Endothelial cell of umbilical vein (primary cell): Measurements from ENCODE around the gene ZNF519.
"Not testable (repeated sequence)": the region's sequence is repeated elsewhere in the genome, so short reads cannot be mapped to it uniquely, and the experiment has no call there.

Experiments
- JUN ChIP-seq: IDR thresholded peaks from 2 replicates; pipeline ENCODE4 v1.6.1; 2011; ENCODE audit warnings: borderline replicate concordance, low read depth; ENCODE audit not compliant: insufficient read length, insufficient read depth
- POLR2A ChIP-seq: IDR thresholded peaks from 2 replicates; pipeline ENCODE4 v1.6.1; 2012; ENCODE audit warnings: low read depth, mild to moderate bottlenecking, control low read depth, low read length
- TF ChIP-seq, protein P1 (sequence below), 2 donors: IDR thresholded peaks; 1 replicate in 1 of 2; 2 replicates in 1 of 2; pipeline ENCODE4 v1.5.1; 2011; ENCODE audit warnings: low read length in 2 of 2, mild to moderate bottlenecking in 2 of 2, moderate library complexity in 2 of 2, control low read depth in 1 of 2, inconsistent platforms in 1 of 2, low read depth in 1 of 2; ENCODE audit not compliant: insufficient read depth in 1 of 2; ENCODE audit errors: extremely low read depth in 1 of 2

DNA sequence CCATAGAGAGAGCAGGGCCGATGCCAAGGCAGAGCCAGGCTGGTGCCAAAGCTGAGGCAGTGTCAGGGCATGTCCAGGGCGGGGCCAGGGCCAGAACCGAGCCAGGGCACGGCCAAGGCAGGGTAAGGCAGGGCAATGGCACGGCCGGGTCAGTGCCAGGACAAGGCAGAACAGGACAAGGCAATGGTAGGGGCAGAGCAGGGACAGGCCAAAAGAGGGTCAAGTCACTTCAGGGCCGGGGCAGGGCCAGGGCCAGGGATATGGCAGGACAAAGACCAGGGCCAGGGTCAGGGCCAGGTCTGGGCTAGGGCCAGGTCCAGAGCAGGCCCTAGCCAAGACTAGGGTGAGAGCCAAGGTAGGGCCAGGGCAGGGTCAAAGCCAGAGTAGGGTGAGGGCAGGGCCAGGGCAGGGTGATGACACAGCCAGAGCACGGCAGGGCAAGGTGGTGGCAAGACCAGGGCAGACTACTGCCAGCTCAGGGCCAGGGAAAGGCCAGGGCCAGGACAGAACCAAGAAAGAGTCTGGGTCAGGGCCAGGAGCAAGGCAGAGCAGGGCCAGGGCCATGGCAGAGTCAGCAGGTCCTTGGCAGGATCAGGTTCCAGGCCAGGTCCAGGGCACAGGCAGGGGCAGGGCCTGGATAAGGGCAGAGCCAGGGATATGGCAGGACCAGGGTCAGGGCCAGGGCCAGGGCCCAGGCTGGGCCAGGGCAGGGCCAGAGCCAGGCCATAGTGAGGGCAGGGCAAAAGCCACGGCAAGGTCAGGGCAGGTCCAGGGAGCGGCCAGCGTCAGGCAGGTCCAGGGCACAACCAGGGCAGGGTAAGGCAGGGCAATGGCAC lies 41.1 kb upstream of the ZNF519 start:
- not testable (repeated sequence) for TF ChIP-seq POLR2A, JUN
- TF ChIP-seq, protein P1, sequence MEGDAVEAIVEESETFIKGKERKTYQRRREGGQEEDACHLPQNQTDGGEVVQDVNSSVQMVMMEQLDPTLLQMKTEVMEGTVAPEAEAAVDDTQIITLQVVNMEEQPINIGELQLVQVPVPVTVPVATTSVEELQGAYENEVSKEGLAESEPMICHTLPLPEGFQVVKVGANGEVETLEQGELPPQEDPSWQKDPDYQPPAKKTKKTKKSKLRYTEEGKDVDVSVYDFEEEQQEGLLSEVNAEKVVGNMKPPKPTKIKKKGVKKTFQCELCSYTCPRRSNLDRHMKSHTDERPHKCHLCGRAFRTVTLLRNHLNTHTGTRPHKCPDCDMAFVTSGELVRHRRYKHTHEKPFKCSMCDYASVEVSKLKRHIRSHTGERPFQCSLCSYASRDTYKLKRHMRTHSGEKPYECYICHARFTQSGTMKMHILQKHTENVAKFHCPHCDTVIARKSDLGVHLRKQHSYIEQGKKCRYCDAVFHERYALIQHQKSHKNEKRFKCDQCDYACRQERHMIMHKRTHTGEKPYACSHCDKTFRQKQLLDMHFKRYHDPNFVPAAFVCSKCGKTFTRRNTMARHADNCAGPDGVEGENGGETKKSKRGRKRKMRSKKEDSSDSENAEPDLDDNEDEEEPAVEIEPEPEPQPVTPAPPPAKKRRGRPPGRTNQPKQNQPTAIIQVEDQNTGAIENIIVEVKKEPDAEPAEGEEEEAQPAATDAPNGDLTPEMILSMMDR (IDR thresholded peaks at IDR 0.05; ENCODE audit: extremely low read depth in 1 of 2, insufficient read depth in 1 of 2, low read depth in 1 of 2, low read length in 2 of 2): not testable (repeated sequence)
